CD4-positive, alpha-beta T cell treated with Interleukin-1 beta for 1 hour (primary cell): ENCODE data around the gene EAPP.
"Not testable (repeated sequence)": the region's sequence is repeated elsewhere in the genome, so short reads cannot be mapped to it uniquely, and the experiment has no call there.

Source experiments
- DNase-seq, 2 donors: peaks; one replicate each; pipeline ENCODE4 v3.0.0-alpha.2; 2020 to 2022

EAPP gene

DNA sequence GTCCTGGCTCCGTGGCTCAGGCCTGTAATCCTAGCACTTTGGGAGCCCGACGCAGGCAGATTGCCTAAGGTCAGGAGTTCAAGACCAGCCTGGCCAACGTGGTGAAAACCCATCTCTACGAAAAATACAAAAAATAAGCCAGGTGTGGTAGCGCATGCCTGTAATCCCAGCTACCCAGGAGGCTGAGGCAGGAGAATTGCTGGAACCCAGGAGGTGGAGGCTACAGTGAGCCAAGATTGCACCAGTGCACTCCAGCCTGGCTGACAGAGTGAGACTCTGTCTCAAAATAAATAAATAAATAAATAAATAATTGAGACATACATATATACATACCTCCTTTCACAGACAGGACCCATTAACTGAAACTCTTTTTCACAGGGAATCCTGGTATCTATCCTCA lies 1.4 kb downstream of the EAPP start:
- DNase-seq, result not testable (repeated sequence)

DNA sequence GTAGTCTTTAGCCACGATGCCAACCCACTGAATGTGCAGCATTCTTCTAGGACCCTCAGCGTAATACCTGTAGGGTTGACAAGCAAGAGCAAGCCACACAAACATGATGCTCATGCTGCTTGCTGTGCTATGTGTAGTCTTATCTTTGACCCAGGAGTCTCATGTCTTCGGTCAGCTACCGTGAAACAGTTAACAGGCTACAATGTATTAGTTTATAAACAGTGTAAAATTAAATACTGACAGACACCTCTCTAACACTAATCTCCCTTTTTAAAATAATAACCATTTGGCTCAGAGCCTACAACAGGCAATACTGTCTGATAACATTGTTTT lies 1.9 kb downstream of the EAPP start:
- DNase-seq, result no peak

DNA sequence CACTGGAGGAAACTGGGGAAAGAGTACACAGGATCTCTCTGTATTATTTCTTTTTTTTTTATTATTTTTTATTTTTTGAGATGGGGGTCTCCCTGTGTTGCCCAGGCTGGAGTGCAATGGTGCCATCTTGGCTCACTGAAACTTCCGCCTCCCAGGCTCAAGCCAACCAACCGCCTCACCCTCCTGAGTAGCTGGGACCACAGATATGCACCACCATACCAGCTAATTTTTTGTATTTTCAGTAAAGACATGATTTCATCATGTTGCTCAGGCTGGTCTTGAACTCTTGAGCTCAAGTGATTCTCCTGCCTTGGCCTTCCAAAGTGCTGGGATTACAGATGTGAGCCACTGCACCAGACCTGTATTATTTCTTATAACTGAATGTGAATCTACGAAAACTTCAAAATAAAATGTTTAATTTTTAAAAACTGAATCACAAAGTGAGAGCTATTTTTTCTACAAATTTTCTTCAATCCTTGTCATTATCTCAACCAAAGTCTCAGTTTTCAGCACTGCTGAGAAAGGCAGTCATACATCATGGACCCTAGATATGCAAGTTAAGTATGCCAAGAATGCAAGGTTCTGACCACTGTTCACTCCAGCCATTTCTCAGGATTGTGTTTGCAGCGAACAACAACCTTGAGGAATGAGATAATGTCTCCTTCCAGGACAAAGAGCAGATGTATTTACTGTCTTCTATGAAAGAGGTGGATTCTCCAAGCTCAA lies 2.4 kb downstream of the EAPP start:
- DNase-seq, result no peak

DNA sequence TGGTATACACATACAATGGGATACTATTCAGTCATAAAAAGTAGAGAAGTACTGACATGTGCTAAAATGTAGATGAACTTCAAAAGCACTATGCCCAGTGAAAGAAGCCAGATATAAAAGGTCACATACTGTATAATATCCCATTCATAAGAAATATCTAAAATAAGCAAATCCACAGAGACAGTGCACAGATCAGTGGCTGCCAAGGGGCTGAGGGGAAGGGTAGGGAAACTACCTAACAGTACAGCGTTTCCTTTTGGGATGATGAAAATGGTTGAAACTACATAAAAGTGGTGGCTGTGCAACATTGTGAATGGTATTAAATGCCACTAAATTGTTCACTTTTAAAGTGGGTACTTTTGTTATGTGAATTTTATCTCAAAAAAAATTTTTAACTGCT lies 11.9 kb downstream of the EAPP start:
- DNase-seq, result no peak

DNA sequence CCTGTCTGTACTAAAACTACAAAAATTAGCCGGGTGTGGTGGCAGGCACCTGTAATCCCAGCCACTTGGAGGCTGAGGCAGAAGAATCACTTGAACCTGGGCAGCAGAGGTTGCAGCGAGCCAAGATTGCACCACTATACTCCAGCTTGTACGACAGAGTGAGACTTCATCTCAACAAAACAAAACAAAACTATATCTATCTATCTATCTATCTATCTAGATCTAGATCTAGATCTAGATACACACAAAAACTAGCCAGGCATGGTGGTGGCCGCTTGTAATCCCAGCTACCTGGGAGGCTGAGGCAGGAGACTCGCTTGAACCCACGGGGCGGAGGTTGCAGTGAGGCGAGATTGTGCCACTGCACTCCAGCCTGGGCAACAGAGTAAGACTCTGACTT lies 15.3 kb downstream of the EAPP start:
- not testable (repeated sequence) for DNase-seq

DNA sequence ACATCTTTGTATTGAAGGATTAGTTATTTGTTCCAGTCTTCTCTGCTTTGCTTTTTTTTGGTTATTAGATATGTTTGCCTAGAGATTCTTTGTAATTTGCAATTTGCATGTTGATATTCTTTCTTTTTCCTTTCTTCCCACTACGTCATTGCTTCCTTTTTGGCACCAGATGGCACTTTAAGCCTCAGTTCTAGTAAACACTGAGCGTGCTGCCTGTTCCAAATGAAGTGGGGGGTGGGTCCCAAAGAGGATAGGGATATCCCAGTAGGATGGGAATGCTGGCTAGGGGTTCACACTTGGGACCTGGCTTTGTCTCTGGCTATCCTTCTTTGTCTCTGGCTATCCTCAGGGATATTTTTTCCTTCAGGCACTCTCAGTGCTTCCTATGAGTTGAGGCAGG lies 17.0 kb downstream of the EAPP start:
- DNase-seq, result no peak

DNA sequence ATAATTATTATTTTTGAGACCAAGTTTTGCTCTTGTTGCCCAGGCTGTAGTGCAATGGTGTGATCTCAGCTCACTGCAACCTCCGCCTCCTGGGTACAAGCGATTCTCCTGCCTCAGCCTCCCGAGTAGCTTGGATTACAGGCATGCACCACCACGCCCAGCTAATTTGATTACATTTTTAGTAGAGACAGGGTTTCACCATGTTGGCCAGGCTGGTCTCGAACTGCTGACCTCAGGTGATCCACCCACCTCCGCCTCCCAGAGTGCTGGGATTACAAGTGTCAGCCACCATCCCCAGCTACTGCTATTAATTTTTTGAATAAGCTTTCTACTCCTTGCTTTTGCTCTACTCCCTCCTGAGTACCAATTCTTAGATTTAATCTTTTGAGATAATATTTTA lies 18.4 kb downstream of the EAPP start:
- not testable (repeated sequence) for DNase-seq

DNA sequence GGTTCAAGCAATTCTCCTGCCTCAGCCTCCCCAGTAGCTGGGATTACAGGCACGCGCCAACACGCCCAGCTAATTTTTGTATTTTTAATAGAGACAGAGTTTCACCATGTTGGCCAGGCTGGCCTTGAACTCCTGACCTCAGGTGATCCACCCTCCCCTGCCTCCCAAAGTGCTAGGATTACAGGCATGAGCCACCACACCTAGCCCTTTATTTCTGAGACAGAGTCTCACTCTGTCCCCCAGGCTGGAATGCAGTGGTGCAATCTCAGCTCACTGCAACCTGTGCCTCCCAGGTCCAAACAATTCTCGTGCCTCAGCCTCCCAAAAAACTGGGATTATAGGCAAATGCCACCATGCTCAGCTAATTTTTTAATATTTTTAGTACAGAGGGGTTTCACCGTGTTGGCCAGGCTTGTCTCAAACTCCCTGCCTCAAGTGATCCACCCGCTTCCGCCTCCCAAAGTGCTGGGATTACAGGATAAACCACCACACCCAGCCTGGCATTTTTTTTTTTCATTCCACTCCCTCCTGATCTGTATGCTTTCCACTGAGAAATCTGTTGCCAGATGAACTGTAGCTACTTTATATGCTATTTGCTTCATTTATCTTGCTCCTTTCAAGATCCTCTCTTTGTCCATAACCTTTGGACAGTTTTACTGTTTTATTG lies 19.1 kb downstream of the EAPP start:
- not testable (repeated sequence) for DNase-seq

DNA sequence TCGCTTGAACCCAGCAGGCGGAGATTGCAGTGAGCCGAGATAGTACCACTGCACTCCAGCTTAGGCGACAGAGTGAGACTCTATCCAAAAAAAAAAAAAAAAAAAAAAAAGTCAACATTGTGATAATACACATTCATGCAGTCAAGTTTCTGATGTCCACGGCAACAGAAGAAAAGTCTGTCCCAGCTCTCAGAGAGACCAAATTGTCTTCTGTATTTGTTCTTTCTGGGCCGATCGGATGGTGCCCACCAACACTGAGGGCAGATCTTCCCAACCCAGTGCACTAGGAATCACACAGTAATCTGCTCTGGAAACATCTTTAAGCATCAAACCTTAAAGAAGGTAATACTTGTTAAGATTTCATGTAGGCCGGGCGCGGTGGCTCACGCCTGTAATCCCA lies 31.6 kb downstream of the EAPP start:
- DNase-seq, result no peak

DNA sequence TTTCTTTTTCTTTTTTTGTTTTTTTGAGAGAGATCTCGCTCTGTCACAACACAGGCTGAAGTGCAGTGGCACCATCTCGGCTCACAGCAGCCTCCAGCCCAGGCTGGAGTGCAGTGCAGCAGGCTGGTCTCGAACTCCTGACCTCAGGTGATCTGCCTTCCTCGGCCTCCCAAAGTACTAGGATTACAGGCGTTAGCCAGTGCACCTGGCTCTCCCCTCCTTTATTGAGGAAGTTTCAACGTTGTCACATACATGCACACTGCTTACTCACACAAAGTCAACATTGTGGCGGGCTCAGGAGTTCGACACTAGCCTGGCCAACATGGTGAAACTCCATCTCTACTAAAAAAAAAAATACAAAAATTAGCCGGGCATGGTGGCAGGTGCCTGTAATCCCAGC lies 32.0 kb downstream of the EAPP start:
- no peak for DNase-seq

DNA sequence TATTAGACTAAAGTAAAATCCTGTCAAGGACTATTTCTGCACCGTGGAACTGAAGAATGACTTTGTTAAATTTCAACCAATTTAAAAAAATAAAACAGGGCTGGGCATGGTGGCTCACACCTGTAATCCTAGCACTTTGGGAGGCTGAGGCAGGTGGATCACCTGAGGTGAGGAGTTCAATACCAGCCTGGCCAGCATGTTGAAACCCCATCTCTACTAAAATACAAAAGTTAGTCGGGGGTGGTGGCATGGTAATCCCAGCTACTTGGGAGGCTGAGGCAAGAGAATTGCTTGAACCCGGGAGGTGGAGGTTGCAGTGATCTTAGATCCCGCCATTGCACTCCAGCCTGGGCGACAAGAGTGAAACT lies 34.4 kb downstream of the EAPP start:
- not testable (repeated sequence) for DNase-seq

DNA sequence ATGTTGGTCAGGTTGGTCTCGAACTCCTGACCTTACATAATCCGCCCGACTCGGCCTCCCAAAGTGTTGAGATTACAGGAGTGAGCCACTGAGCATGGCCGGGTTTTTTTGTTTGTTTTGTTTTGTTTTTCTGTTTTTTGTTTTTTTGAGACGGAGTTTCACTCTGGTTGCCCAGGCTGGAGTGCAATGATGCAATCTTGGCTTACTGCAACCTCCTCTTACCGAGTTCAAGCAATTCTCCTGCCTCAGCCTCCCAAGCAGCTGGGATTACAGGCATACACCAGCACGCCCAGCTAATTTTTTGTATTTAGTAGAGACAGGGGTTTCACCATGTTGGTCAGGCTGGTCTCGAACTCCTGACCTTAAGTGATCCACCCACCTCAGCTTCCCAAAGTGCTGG lies 35.5 kb downstream of the EAPP start:
- DNase-seq, result not testable (repeated sequence)

DNA sequence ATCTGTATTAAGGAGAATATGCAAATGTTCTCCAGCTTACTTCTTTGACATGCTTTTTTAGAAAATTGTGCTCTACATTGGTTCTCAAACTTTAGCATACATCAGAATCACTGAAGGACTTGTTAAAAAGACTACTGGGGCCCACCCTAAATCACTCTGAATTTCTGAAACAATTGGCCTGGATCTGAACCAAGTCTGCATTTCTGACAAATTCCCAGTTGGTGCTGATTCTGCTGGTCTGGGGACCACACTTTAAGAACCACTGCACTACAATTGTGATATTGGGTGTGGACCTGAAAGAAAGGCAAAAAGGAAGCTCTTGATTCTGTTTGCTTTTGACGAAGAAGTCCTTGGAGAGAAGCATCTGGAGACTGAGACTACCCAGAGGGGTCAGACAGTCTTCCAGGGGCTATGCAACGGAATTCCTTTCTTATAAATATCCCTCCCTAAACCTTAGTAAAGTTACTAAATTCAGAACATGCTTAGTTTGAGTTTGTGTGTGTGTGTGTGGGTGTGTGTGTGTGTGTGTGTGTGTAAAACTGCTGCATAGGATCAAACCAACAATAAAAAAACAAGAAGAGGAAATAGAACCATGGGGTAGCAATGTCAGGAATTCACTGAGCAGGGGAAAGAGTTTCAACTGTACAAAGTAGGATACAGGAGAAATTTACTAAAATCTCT lies 36.8 kb downstream of the EAPP start:
- no peak for DNase-seq

DNA sequence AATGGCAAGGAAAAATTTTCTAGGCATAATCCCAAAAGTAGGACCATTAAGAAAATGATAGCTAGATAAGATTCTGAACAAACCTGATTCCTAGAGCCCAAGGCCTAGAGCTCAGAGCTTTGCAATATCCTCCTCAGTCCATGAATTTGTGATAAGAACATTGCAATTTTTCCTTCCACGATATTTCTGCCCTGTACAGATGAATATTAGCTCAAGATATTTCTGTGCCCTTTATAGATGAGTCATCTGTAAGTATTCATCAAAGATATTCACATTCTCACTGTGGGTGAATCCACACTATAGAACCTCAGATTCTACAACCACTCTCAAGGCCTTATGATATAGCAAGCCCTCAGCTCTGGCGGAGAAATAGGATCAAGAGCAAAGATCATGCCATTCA lies 37.5 kb downstream of the EAPP start:
- DNase-seq, result no peak

DNA sequence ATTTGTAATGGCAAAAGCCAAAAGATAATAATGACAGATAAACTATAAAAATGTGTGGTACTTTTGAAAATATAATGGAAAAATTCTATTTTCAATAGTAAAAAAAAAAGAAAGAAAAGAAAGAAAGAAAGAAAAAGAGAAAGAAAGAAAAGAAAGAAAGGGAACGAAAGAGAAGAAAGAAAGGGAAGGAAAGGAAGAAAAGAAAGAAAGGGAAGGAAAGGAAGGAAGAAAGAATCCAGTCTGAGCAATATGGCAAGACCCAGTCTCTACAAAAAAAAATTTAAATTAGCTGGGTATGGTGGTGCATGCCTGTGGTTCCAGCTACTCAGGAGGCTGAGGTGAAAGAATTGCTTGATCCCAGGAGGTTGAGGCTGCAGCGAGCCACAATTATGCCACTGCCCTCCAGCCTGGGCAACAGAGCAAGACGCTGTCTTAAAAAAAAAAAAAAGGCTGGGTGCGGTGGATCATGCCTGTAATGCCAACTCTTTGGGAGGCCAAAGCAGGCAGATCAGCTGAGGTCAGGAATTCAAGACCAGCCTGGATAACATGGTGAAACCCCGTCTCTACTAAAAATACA lies 38.4 kb downstream of the EAPP start:
- no peak for DNase-seq

DNA sequence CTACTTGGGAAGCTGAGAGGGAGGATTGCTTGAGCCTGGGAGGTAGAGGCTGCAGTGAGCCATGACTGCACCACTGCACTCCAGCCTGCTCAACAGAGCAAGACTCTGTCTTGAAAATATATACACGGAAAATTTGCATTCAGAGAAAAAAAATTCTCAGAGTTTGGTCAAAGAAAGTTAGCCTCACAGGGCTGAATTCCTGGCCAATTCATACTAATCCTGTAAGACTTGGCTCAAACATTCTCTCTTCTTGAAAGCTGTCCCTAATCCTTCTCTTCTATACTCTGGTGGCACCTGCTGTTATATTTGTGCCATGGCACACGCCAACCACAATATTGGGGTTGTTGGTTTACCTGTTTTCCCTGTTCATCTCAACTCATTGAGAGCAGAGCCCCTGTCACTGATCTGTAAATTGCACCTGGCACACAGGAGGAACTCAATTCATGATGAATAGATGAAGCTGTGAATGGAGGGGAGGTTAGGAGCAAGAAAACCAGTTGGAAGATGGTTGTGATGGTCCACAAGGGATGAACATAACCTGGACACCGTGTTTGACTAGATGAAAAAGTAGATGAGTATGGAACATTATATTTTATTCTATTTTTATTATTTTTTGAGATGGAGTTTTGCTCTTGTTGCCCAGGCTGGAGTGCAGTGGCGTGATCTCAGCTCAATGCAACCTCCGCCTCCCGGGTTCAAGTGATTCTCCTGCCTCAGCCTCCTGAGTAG lies 40.7 kb downstream of the EAPP start:
- no peak for DNase-seq

DNA sequence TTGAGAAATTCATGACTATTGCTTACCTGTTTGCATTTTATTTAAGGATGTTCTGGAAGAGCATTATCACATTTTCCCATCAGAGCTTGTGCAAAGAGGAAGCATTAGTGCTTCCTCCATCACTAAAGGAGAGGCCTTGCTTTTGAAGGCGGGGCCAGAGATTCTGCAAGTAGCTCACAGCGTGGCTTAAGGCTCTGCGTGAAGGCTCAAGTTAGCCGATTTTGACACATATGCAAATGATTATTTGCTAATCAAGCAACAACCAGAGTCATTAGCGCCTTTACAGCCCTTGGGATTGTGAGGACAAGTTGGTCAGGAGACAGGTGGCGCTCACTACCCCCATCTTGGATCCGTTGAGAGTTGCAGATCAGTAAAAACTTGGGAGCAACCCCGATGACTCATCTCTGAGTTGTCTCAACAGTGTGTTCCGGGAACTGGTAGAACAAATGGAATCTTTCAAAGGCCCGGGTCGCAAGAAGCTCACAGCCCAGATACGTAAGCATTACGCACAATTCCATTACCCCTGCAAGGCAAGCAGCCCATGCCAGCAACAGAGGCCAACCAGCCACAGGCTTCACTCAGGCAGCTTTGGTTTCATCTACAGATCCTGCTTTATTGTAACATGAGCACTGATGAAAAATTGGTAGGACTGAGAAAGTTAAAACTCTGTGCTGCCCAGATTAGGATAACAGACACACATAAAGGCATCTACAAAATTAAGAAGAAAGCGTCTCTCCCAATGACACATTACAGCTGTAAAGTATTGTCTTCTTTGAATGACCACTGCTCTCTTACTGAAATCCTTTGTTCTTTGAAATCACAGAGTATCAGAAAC lies 42.6 kb downstream of the EAPP start:
- DNase-seq, result no peak

DNA sequence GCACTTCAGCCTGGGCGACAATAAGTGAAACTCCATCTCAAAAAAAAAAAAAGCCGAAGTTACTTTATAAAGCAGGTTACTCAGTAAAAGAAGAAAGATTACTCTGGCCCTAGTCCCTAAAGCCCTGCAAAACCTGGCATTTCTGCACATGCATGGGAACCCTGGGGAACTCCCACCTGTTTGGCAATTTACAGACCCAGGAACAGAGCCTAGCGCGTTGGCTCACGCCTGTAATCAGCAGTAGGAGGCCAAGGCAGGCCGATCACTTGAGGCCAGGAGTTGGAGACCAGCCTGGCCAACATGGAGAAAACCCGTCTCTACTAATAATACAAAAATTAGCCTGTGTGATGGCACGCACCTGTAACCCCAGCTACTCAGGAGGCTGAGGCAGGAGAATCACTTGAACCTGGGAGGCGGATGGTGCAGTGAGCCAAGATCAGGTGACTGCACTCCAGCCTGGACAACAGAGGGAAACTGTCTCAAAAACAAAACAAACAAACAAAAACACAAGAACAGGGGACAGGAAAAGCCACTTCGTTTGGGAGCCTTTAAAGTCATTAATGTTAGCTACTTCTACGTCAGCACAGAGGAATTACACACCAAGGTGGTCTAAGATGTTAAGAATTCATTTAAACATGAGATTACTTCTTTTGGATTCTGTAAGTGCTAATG lies 43.4 kb downstream of the EAPP start:
- no peak for DNase-seq

DNA sequence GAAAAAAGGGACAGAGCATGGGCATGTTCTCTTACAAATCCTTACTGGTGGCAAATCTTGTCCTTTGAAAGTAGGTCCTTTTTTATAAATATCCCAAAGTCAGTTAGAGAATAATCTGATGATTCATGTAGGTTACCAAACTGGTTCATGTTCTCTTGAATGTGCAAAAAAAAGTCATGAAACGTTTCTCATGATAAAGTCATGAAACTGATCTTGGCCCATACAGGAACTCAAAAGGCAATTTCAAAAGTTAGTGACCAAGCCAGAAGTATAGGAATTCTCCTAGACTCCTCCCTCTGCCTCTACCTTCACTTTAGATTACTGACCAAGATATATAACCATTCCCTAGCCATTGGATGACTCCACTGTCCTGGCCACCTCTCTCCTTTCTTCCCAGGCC lies 50.2 kb downstream of the EAPP start:
- DNase-seq, result no peak

DNA sequence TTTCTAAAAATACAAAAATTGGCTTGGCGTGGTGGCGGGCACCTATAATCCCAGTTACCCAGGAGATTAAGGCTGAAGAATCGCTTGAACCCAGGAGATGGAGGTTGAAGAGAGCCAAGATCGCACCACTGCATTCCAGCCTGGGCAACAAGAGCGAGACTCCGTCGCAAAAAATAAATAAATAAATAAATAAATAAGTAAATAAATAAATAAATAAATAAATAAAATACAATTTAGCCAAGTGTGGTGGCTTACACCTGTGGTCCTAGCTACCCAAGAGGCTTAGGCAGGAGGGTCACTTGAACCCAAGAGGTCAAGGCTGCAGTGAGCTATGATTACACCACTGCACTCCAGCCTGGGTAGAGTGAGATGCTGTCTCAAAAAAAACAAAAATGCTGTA lies 51.0 kb downstream of the EAPP start:
- no peak for DNase-seq

DNA sequence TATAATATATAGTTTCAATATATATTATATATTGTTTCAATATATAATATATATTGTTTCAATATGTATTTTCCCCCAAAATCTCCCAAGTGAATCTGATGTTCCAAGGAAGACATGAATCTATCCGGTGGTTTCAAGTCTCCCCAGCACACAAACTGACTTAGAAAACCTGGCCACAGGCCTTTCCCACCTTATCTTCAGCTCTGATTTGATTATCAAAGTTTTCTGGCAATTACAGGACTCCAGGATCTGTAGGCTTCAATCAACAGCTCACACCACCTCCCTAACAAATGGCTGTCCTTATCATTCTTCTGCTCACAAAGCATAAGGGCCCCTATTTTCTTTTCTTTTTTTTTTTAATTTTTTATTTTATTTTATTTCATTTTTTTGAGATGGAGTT lies 54.8 kb downstream of the EAPP start:
- no peak for DNase-seq

DNA sequence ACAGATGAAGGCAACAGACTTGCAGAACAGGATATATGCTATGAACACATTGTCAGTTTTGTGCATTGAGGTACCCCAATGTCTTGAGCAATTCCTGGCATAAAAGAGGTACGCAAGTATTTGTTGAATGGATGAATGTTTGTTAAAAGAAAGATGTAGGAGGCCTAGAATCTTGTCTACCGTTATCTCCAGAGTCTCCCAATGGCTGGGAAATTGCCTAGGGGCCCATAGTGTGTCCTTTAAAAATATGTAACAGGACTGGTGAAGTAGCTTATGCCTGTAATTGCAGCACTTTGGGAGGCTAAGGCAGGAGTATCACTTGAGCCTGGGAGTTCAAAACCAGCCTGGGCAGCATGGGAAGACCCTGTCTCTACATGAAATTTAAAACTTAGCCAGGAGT lies 57.0 kb downstream of the EAPP start:
- no peak for DNase-seq
